Endodermal cell (in vitro differentiated cells): Measurements from ENCODE around the gene MCMBP. TPM values are rescaled to one million over a fixed set of nuclear protein-coding genes. Genes with fewer than 3 reads are reported as not detected.

Experiments used
- DNase-seq: peaks from one replicate; pipeline ENCODE4 v3.0.0-alpha.2; 2017
- H3K27ac ChIP-seq: 2 replicates; pipeline ENCODE4 v1.5.1; 2013; ENCODE audit warnings: mild to moderate bottlenecking, low read depth, low read length, moderate library complexity
- H3K27me3 ChIP-seq: 2 replicates; pipeline ENCODE4 v1.6.1; 2013; ENCODE audit warnings: mild to moderate bottlenecking, low read length, moderate library complexity; ENCODE audit not compliant: insufficient read depth, control insufficient read depth, poor library complexity, severe bottlenecking
- H3K36me3 ChIP-seq: 2 replicates; pipeline ENCODE4 v1.7.0; 2013; ENCODE audit warnings: mild to moderate bottlenecking, low read length, moderate library complexity; ENCODE audit not compliant: control insufficient read depth, insufficient read depth
- H3K4me1 ChIP-seq: one replicate; pipeline ENCODE4 v1.7.0; 2013; ENCODE audit warnings: low read length; ENCODE audit not compliant: control insufficient read depth, insufficient read depth
- H3K4me3 ChIP-seq: 2 replicates; pipeline ENCODE4 v1.5.1; 2013; ENCODE audit warnings: mild to moderate bottlenecking, low read length, moderate library complexity
- H3K9ac ChIP-seq: 2 replicates; pipeline ENCODE4 v1.6.1; 2013; ENCODE audit warnings: mild to moderate bottlenecking, low read length, moderate library complexity; ENCODE audit not compliant: poor library complexity, severe bottlenecking; ENCODE audit errors: extremely low read depth
- H3K9me3 ChIP-seq: 2 replicates; pipeline ENCODE4 v1.6.1; 2013; ENCODE audit warnings: mild to moderate bottlenecking, low read length, moderate library complexity; ENCODE audit not compliant: control insufficient read depth
- H3K27ac Mint-ChIP-seq: 2 replicates; pipeline ENCODE4 v1.8.0; 2020; ENCODE audit warnings: mixed read lengths
- H3K27me3 Mint-ChIP-seq: 2 replicates; pipeline ENCODE4 v1.8.0; 2021; ENCODE audit warnings: mild to moderate bottlenecking, mixed read lengths; ENCODE audit not compliant: insufficient read depth
- H3K36me3 Mint-ChIP-seq: 2 replicates; pipeline ENCODE4 v1.8.0; 2020; ENCODE audit warnings: low read depth, mixed read lengths
- H3K4me1 Mint-ChIP-seq: 2 replicates; pipeline ENCODE4 v1.8.0; 2020; ENCODE audit warnings: mixed read lengths
- H3K4me3 Mint-ChIP-seq: 2 replicates; pipeline ENCODE4 v1.8.0; 2020; ENCODE audit warnings: mild to moderate bottlenecking, moderate library complexity, mixed read lengths
- H3K9me3 Mint-ChIP-seq: 2 replicates; pipeline ENCODE4 v1.8.0; 2020; ENCODE audit warnings: mild to moderate bottlenecking, mixed read lengths
- CTCF ChIP-seq: fragments of 200-600 bp; sonication (generic); conservative IDR thresholded peaks from 2 replicates; pipeline ENCODE4 v1.5.0; 2021; ENCODE audit warnings: antibody characterized with exemption, mild to moderate bottlenecking
- WGBS, 2 experiments: methylation state at CpG; one replicate each; pipeline versions ENCODE4 v1.1.5 to v1.1.7; 2013; ENCODE audit warnings: missing lambda C conversion rate in 2 of 2, mixed read lengths in 1 of 2; ENCODE audit not compliant: insufficient coverage in 1 of 2, insufficient read length in 1 of 2; 5-methylcytosine and 5-hydroxymethylcytosine counted together
- total RNA-seq, 2 donors: library from RNA; stranded (reverse); fragmentation: NEBNext Ultra II Directional in 1 of 2; extraction: Animal tissue kit (Norgen Biotek cat#: 25700) in 1 of 2; gene quantifications; 2 replicates in 1 of 2; 3 replicates in 1 of 2; pipeline ENCODE4 v1.2.1, GENCODE V29; 2021

MCMBP gene
- total RNA-seq, 2 donors from 2014 or later, result 96.6 to 98.9 TPM

GRCh38 chr10:119849944-119850343 lies 22.7 kb downstream of the MCMBP start:
- Histone ChIP-seq H3K4me1 (no peaks in the 10 kb centered on the region), H3K36me3 (peaks cover 83% of the 10 kb centered on the region), H3K9me3 (no peaks in the 10 kb centered on the region), H3K4me3 (no peak overlapping the region), H3K27ac (no peak overlapping the region), H3K9ac (no peak overlapping the region), H3K27me3 (no peaks in the 10 kb centered on the region)
- DNase-seq, result no peak
- no peaks in the 10 kb centered on the region for H3K4me1 Mint-ChIP-seq
- H3K9me3 Mint-ChIP-seq, result no peaks in the 10 kb centered on the region
- TF ChIP-seq CTCF, result no peak
- 100% methylated on average over 1 to 3 of the region's 3 CpGs for WGBS, 2 experiments
- H3K27me3 Mint-ChIP-seq, result no peaks in the 10 kb centered on the region
- no peak overlapping the region for H3K4me3 Mint-ChIP-seq
- H3K36me3 Mint-ChIP-seq, result peaks cover 68% of the 10 kb centered on the region
- peak overlapping the region; percentile 78 for H3K27ac Mint-ChIP-seq

GRCh38 chr10:119849031-119849789 lies 23.4 kb downstream of the MCMBP start:
- WGBS, 2 experiments, result 71 to 81% methylated on average over 6 of the region's 6 CpGs
- Histone ChIP-seq H3K36me3 (peaks cover 90% of the 10 kb centered on the region), H3K9ac (no peak overlapping the region), H3K9me3 (no peaks in the 10 kb centered on the region), H3K4me3 (no peak overlapping the region), H3K27ac (peak overlapping the region; percentile 40), H3K4me1 (no peaks in the 10 kb centered on the region), H3K27me3 (no peaks in the 10 kb centered on the region)
- Mint-ChIP-seq H3K4me1 (no peaks in the 10 kb centered on the region), H3K36me3 (peaks cover 75% of the 10 kb centered on the region), H3K4me3 (no peak overlapping the region), H3K9me3 (no peaks in the 10 kb centered on the region), H3K27ac (peak overlapping the region; percentile 84), H3K27me3 (no peaks in the 10 kb centered on the region)
- no peak for DNase-seq
- no peak for TF ChIP-seq CTCF

GRCh38 chr10:119845656-119846055 lies 27.0 kb downstream of the MCMBP start:
- Mint-ChIP-seq H3K9me3 (no peaks in the 10 kb centered on the region), H3K27me3 (no peaks in the 10 kb centered on the region), H3K4me3 (no peak overlapping the region), H3K27ac (no peak overlapping the region), H3K4me1 (no peaks in the 10 kb centered on the region), H3K36me3 (peaks cover 85% of the 10 kb centered on the region)
- no peaks in the 10 kb centered on the region for H3K27me3 ChIP-seq
- H3K4me1 ChIP-seq, result no peaks in the 10 kb centered on the region
- no peak for DNase-seq
- H3K4me3 ChIP-seq, result no peak overlapping the region
- H3K27ac ChIP-seq, result no peak overlapping the region
- WGBS, 2 experiments, result 100% methylated on average over 1 of the region's 1 CpG; no CpG with 5 or more reads in 1 of the 2 experiments
- no peak for TF ChIP-seq CTCF
- H3K9me3 ChIP-seq, result no peaks in the 10 kb centered on the region
- H3K9ac ChIP-seq, result no peak overlapping the region
- peaks cover 97% of the 10 kb centered on the region for H3K36me3 ChIP-seq
